Transverse colon (tissue), 4 donors: ENCODE measurements around the gene NSMCE3. TPM values are rescaled to one million over a fixed set of nuclear protein-coding genes. Genes with fewer than 3 reads are reported as not detected.

Source experiments
- DNase-seq: peaks from one replicate; pipeline ENCODE4 v3.0.0-alpha.2; 2019
- H3K27ac ChIP-seq, 4 donors: fragments of 200-600 bp; sonication (generic); 2 replicates each; pipeline ENCODE4 v1.5.1; 2016 to 2018; ENCODE audit warnings: inconsistent platforms in 4 of 4
- H3K27me3 ChIP-seq: fragments of 200-600 bp; sonication (generic); 2 replicates; pipeline ENCODE4 v1.5.1; 2017; ENCODE audit warnings: inconsistent platforms
- H3K36me3 ChIP-seq, 4 donors: fragments of 200-600 bp; sonication (generic); 2 replicates each; pipeline ENCODE4 v1.5.1; 2017 to 2019; ENCODE audit warnings: inconsistent platforms in 4 of 4
- H3K4me1 ChIP-seq, 4 donors: fragments of 200-600 bp; sonication (generic); 2 replicates each; pipeline ENCODE4 v1.5.1; 2017 to 2020; ENCODE audit warnings: inconsistent platforms in 4 of 4
- H3K4me3 ChIP-seq, 4 donors: fragments of 200-600 bp; sonication (generic); 1 replicate in 1 of 4; 2 replicates in 3 of 4; pipeline versions ENCODE4 v1.5.1 to v1.6.1; 2017 to 2019; ENCODE audit warnings: inconsistent platforms in 4 of 4
- H3K9me3 ChIP-seq, 2 donors: fragments of 200-600 bp; sonication (generic); 2 replicates each; pipeline ENCODE4 v1.5.1; 2017 to 2019; ENCODE audit warnings: inconsistent platforms in 2 of 2
- CTCF ChIP-seq, 5 experiments: fragments of 200-600 bp in 3 of 5; fragments of 450-650 bp in 2 of 5; sonication (generic) in 3 of 5; IDR thresholded peaks; 1 replicate in 2 of 5; 2 replicates in 3 of 5; pipeline ENCODE4 v1.5.1; 2016 to 2017; ENCODE audit warnings: antibody characterized with exemption in 5 of 5, inconsistent platforms in 3 of 5, mild to moderate bottlenecking in 2 of 5, moderate library complexity in 1 of 5
- EP300 ChIP-seq: sonication (generic); formaldehyde crosslinking; IDR thresholded peaks from one replicate; pipeline ENCODE4 v1.6.1; 2017; ENCODE audit warnings: antibody characterized with exemption, low read depth
- POLR2A ChIP-seq: fragments of 450-650 bp; IDR thresholded peaks from one replicate; pipeline ENCODE4 v1.6.1; 2016; ENCODE audit warnings: antibody characterized with exemption, mild to moderate bottlenecking, moderate library complexity
- POLR2AphosphoS5 ChIP-seq, 3 donors: sonication (generic); formaldehyde crosslinking; IDR thresholded peaks; one replicate each; pipeline ENCODE4 v1.6.1; 2016; ENCODE audit warnings: antibody characterized with exemption in 3 of 3
- WGBS, 2 donors: methylation state at CpG; one replicate each; pipeline ENCODE4 v1.1.5; 2018; ENCODE audit warnings: low coverage in 1 of 2; 5-methylcytosine and 5-hydroxymethylcytosine counted together
- in situ Hi-C, 4 donors: fragments of 200-750 bp; cut with MboI; loops; one replicate each; pipeline versions ENCODE4 v1.15.0 to v1.15.1; 2017; ENCODE audit warnings: low sequenced_read_pairs in 3 of 4, low pct_ligation_motif_present in 1 of 4, low pct_unique_long_range_greater_than_20kb in 1 of 4
- intact Hi-C: fragments of 100-400 bp; cut with DNase I; formaldehyde crosslinking; loops from one replicate; pipeline ENCODE4 v1.15.1; 2023; ENCODE audit warnings: low total_unique reads
- total RNA-seq, 4 donors: library from RNA; depleted of rRNA; stranded (reverse); fragments of >200 nt; gene quantifications; one replicate each; pipeline ENCODE4 v1.1.0, GENCODE V29; 2016

The NSMCE3 gene
- total RNA-seq, 4 donors from 2014 or later, result 2.2 to 8.3 (median 5.7) TPM

GRCh38 chr15:29241207-29241606 is 28.4 kb downstream of the NSMCE3 start:
- Histone ChIP-seq H3K4me1 (no peaks in the 10 kb centered on the region), H3K27me3 (no peaks in the 10 kb centered on the region), H3K4me3 (no peak overlapping the region), H3K27ac (no peak overlapping the region), H3K9me3 (no peaks in the 10 kb centered on the region), H3K36me3 (no peaks in the 10 kb centered on the region)
- TF ChIP-seq POLR2A (no peak), CTCF (IDR thresholded peaks at IDR 0.05) (no peak), POLR2AphosphoS5 (IDR thresholded peaks at IDR 0.05) (no peak), EP300 (no peak)
- 93 to 100% methylated on average over 1 of the region's 1 CpG for WGBS, 2 donors
- in situ Hi-C loops (no loop called here), intact Hi-C loops (no loop called here)
- no peak for DNase-seq

DNA sequence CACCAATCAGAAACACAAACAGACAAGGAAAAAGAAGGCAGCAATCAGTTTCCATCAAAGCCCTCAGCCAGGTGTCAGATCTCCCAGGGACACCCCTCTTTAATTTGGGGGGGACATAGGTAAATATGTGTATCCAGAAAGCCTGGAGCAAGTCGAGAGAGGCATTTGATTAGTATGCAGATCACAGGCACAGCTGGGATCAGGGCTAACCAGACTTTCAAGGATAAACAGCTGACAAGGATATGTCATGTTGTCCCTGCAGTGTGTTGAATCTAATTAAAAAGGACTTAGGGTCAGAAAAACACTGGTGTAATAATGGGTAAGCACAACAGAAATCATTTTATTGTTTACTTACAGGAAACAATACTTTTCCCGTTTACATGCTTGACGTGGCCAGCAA is 30.2 kb downstream of the NSMCE3 start:
- peaks cover 0 to 4% of the 10 kb centered on the region in 2 donors for H3K9me3 ChIP-seq
- no peak overlapping the region for H3K27ac ChIP-seq
- H3K4me3 ChIP-seq, result no peak overlapping the region
- H3K36me3 ChIP-seq, result no peaks in the 10 kb centered on the region
- WGBS, 2 donors, result 44 to 55% methylated on average over 3 of the region's 3 CpGs
- in situ Hi-C loops, result no loop called here
- TF ChIP-seq POLR2AphosphoS5 (IDR thresholded peaks at IDR 0.05), result no peak
- intact Hi-C loops, result no loop called here
- no peaks in the 10 kb centered on the region for H3K27me3 ChIP-seq
- DNase-seq, result no peak
- H3K4me1 ChIP-seq, result no peaks in the 10 kb centered on the region

GRCh38 chr15:29233566-29233965 is 36.1 kb downstream of the NSMCE3 start:
- intact Hi-C loops, result no loop called here
- Histone ChIP-seq H3K27ac (no peak overlapping the region), H3K4me1 (no peaks in the 10 kb centered on the region), H3K27me3 (no peaks in the 10 kb centered on the region), H3K36me3 (no peaks in the 10 kb centered on the region), H3K9me3 (peaks cover 0 to 4% of the 10 kb centered on the region in 2 donors), H3K4me3 (no peak overlapping the region)
- TF ChIP-seq POLR2A (no peak), CTCF (IDR thresholded peaks at IDR 0.05) (no peak), POLR2AphosphoS5 (IDR thresholded peaks at IDR 0.05) (no peak), EP300 (no peak)
- in situ Hi-C loops, result no loop called here
- WGBS, 2 donors, result 90% methylated on average over 4 of the region's 4 CpGs
- DNase-seq, result no peak

DNA sequence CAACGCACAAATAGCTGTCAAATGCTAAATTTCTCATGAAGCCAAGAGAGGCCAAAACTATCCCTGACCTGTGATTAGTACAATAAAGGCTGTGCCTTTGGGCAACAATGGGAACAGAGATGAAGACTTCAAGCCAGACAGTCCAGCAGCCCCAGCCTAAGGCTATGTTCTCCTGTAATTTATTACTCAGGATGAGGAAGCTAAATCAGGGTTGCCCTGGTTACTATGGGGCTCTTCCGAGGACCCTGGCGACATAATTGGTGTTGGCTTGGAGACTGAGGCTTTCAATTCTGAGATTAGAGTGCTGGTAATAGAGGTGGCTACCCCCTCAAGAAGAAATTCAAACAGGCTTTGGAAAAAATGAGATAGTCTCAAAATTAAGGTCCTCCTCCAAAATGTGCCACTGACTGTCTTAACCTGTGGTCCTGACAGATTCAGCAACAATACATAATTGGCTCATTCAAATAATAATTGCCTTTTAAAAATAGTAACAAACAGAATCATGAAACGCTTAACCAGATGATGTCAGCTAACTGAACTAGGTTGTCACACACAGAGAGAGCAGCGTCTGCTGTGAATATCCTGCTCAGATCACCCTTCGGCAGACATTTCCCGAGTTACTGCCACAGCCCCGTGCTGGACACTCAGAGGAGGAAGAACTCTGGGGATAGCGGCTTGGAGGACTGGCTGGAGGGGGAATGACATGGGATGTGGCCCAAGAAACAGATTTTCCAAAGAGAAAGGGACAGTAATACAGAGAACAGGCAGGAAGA is 43.0 kb downstream of the NSMCE3 start:
- Histone ChIP-seq H3K4me1 (no peaks in the 10 kb centered on the region), H3K9me3 (no peaks in the 10 kb centered on the region), H3K4me3 (no peak overlapping the region), H3K27ac (no peak overlapping the region), H3K27me3 (no peaks in the 10 kb centered on the region), H3K36me3 (no peaks in the 10 kb centered on the region)
- TF ChIP-seq CTCF (IDR thresholded peaks at IDR 0.05) (no peak), POLR2AphosphoS5 (IDR thresholded peaks at IDR 0.05) (no peak), POLR2A (no peak), EP300 (no peak)
- intact Hi-C loops (no loop called here), in situ Hi-C loops (no loop called here)
- WGBS, 2 donors, result 50 to 67% methylated on average over 6 to 9 of the region's 9 CpGs
- DNase-seq, result no peak
